Liver (tissue), 9 donors: ENCODE data around the gene GNPTG. TPM values are rescaled to one million over a fixed set of nuclear protein-coding genes. Genes with fewer than 3 reads are reported as not detected.

Experiments used
- DNase-seq: peaks from one replicate; pipeline ENCODE4 v3.0.0-alpha.2; 2017; ENCODE audit warnings: low spot score
- H3K27ac ChIP-seq, 2 donors: one replicate each; pipeline ENCODE4 v1.7.0; 2013; ENCODE audit warnings: inconsistent platforms in 2 of 2, low read length in 2 of 2, control low read depth in 1 of 2, low read depth in 1 of 2, mild to moderate bottlenecking in 1 of 2
- H3K27me3 ChIP-seq, 4 donors: one replicate each; pipeline versions ENCODE4 v1.6.1 to v1.7.0; 2013; ENCODE audit warnings: low read length in 3 of 4, inconsistent platforms in 1 of 4, mild to moderate bottlenecking in 1 of 4, moderate library complexity in 1 of 4; ENCODE audit not compliant: control insufficient read depth in 4 of 4, insufficient read depth in 4 of 4
- H3K36me3 ChIP-seq, 4 donors: one replicate each; pipeline versions ENCODE4 v1.6.1 to v1.7.0; 2013; ENCODE audit warnings: low read length in 3 of 4, mild to moderate bottlenecking in 3 of 4, low read depth in 1 of 4, moderate library complexity in 1 of 4; ENCODE audit not compliant: control insufficient read depth in 4 of 4, insufficient read depth in 3 of 4
- H3K4me1 ChIP-seq, 4 donors: one replicate each; pipeline versions ENCODE4 v1.6.1 to v1.7.0; 2013; ENCODE audit warnings: low read length in 3 of 4, mild to moderate bottlenecking in 3 of 4, moderate library complexity in 1 of 4; ENCODE audit not compliant: control insufficient read depth in 4 of 4, insufficient read depth in 4 of 4
- H3K4me3 ChIP-seq, 3 donors: one replicate each; pipeline versions ENCODE4 v1.6.1 to v1.7.0; 2013; ENCODE audit warnings: low read length in 3 of 3, control low read depth in 1 of 3, low read depth in 1 of 3, mild to moderate bottlenecking in 1 of 3
- H3K9ac ChIP-seq, 2 donors: one replicate each; pipeline ENCODE4 v1.7.0; 2013; ENCODE audit warnings: low read length in 2 of 2, mild to moderate bottlenecking in 2 of 2, moderate library complexity in 2 of 2, control low read depth in 1 of 2, low read depth in 1 of 2
- H3K9me3 ChIP-seq, 4 donors: one replicate each; pipeline versions ENCODE4 v1.6.1 to v1.7.0; 2013; ENCODE audit warnings: low read length in 3 of 4; ENCODE audit not compliant: control insufficient read depth in 4 of 4
- CTCF ChIP-seq: fragments of 150-350 bp; IDR thresholded peaks from 2 replicates; pipeline ENCODE4 v1.5.1; 2017; ENCODE audit warnings: improper control_type of control experiment, low read depth, low read length; ENCODE audit not compliant: missing input control
- EGR1 ChIP-seq, 2 donors: IDR thresholded peaks; 2 replicates each; pipeline ENCODE4 v1.6.1; 2016 to 2018; ENCODE audit warnings: antibody characterized with exemption in 2 of 2, low read depth in 2 of 2
- FOXA1 ChIP-seq: IDR thresholded peaks from 2 replicates; pipeline ENCODE4 v1.6.1; 2016; ENCODE audit warnings: antibody characterized with exemption
- FOXA2 ChIP-seq: IDR thresholded peaks from 2 replicates; pipeline ENCODE4 v1.6.1; 2016; ENCODE audit warnings: antibody characterized with exemption
- GABPA ChIP-seq, 2 donors: IDR thresholded peaks in 1 of 2; conservative IDR thresholded peaks in 1 of 2; 2 replicates each; pipeline ENCODE4 v1.6.1; 2016; ENCODE audit warnings: antibody characterized with exemption in 2 of 2, mild to moderate bottlenecking in 1 of 2, moderate library complexity in 1 of 2
- HNF4A ChIP-seq, 2 donors: conservative IDR thresholded peaks; 2 replicates each; pipeline ENCODE4 v1.6.1; 2016; ENCODE audit warnings: antibody characterized with exemption in 2 of 2, mild to moderate bottlenecking in 2 of 2
- HNF4G ChIP-seq: IDR thresholded peaks from 2 replicates; pipeline ENCODE4 v1.6.1; 2016; ENCODE audit warnings: antibody characterized with exemption
- JUND ChIP-seq, 2 donors: IDR thresholded peaks; 2 replicates each; pipeline ENCODE4 v1.6.1; 2016; ENCODE audit warnings: antibody characterized with exemption in 2 of 2
- NR2F2 ChIP-seq: IDR thresholded peaks from 2 replicates; pipeline ENCODE4 v1.6.1; 2016; ENCODE audit warnings: antibody characterized with exemption
- RAD21 ChIP-seq, 2 donors: IDR thresholded peaks; 2 replicates each; pipeline ENCODE4 v1.6.1; 2016; ENCODE audit warnings: antibody characterized with exemption in 2 of 2, mild to moderate bottlenecking in 2 of 2
- RXRA ChIP-seq, 2 donors: IDR thresholded peaks; 2 replicates each; pipeline ENCODE4 v1.6.1; 2017 to 2018; ENCODE audit warnings: antibody characterized with exemption in 2 of 2, mild to moderate bottlenecking in 1 of 2
- SP1 ChIP-seq: IDR thresholded peaks from 2 replicates; pipeline ENCODE4 v1.6.1; 2018; ENCODE audit warnings: antibody characterized with exemption, mild to moderate bottlenecking
- TAF1 ChIP-seq: conservative IDR thresholded peaks from 2 replicates; pipeline ENCODE4 v1.6.1; 2016; ENCODE audit warnings: antibody characterized with exemption, mild to moderate bottlenecking
- YY1 ChIP-seq: IDR thresholded peaks from 2 replicates; pipeline ENCODE4 v1.6.1; 2016; ENCODE audit warnings: antibody characterized with exemption, mild to moderate bottlenecking
- WGBS: extraction: QIAGEN DNeasy Blood & Tissue Kit; methylation state at CpG from one replicate; pipeline ENCODE4 v1.1.7; 2013; 5-methylcytosine and 5-hydroxymethylcytosine counted together
- polyA plus RNA-seq, 2 donors: library from polyadenylated mRNA; stranded (reverse) in 1 of 2; unstranded in 1 of 2; fragments of 200-250 nt in 1 of 2; fragments of >200 nt in 1 of 2; fragmentation: Nextera tagmentation in 1 of 2; extraction: Ambion mirVana in 1 of 2; gene quantifications; one replicate each; pipeline versions ENCODE4 v1.2.1 to v1.2.3, GENCODE V29; 2013 to 2015
- total RNA-seq, 2 donors: library from RNA; depleted of rRNA; stranded (reverse); fragments of >200 nt; gene quantifications; one replicate each; pipeline ENCODE4 v1.2.3, GENCODE V29; 2014
- TF ChIP-seq, protein P1 (sequence below): IDR thresholded peaks from 2 replicates; pipeline ENCODE4 v1.6.1; 2016; ENCODE audit warnings: antibody characterized with exemption
- TF ChIP-seq, protein P2 (sequence below): IDR thresholded peaks from 2 replicates; pipeline ENCODE4 v1.6.1; 2016; ENCODE audit warnings: antibody characterized with exemption
- TF ChIP-seq, protein P3 (sequence below): IDR thresholded peaks from 2 replicates; pipeline ENCODE4 v1.6.1; 2016; ENCODE audit warnings: antibody characterized with exemption
- TF ChIP-seq, protein P4 (sequence below): IDR thresholded peaks from 2 replicates; pipeline ENCODE4 v1.6.1; 2016; ENCODE audit warnings: antibody characterized with exemption, mild to moderate bottlenecking
- donor health status: healthy.
- donor health status: healthy.
- donor health status: healthy.
- donor health status: healthy.
- donor health status: healthy.

The GNPTG gene
- total and polyA plus RNA-seq, 4 donors: 24.4 to 79.6 (median 41.0) TPM

GRCh38 chr16:1393613-1394176 lies 42.0 kb downstream of the GNPTG start:
- Histone ChIP-seq H3K27ac (no peak overlapping the region), H3K27me3 (no peaks in the 10 kb centered on the region), H3K36me3 (peaks cover 13 to 51% (median 25%) of the 10 kb centered on the region in 4 donors), H3K9me3 (no peaks in the 10 kb centered on the region), H3K9ac (no peak overlapping the region), H3K4me3 (no peak overlapping the region), H3K4me1 (no peaks in the 10 kb centered on the region)
- WGBS: 97% methylated on average over 21 of the region's 21 CpGs
- TF ChIP-seq, protein P1, sequence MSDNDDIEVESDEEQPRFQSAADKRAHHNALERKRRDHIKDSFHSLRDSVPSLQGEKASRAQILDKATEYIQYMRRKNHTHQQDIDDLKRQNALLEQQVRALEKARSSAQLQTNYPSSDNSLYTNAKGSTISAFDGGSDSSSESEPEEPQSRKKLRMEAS: no peak
- TF ChIP-seq JUND (IDR thresholded peaks at IDR 0.05): no peak
- TF ChIP-seq, protein P2, sequence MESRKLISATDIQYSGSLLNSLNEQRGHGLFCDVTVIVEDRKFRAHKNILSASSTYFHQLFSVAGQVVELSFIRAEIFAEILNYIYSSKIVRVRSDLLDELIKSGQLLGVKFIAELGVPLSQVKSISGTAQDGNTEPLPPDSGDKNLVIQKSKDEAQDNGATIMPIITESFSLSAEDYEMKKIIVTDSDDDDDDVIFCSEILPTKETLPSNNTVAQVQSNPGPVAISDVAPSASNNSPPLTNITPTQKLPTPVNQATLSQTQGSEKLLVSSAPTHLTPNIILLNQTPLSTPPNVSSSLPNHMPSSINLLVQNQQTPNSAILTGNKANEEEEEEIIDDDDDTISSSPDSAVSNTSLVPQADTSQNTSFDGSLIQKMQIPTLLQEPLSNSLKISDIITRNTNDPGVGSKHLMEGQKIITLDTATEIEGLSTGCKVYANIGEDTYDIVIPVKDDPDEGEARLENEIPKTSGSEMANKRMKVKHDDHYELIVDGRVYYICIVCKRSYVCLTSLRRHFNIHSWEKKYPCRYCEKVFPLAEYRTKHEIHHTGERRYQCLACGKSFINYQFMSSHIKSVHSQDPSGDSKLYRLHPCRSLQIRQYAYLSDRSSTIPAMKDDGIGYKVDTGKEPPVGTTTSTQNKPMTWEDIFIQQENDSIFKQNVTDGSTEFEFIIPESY: no peak
- TF ChIP-seq GABPA (IDR thresholded peaks at IDR 0.05 in 1 of 2, conservative IDR thresholded peaks at IDR 0.05 in 1 of 2): no peak
- TF ChIP-seq RXRA (IDR thresholded peaks at IDR 0.05): no peak
- TF ChIP-seq, protein P3, sequence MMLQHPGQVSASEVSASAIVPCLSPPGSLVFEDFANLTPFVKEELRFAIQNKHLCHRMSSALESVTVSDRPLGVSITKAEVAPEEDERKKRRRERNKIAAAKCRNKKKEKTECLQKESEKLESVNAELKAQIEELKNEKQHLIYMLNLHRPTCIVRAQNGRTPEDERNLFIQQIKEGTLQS: no peak
- TF ChIP-seq FOXA1: no peak
- no peak for TF ChIP-seq NR2F2
- TF ChIP-seq FOXA2: no peak
- no peak for TF ChIP-seq TAF1
- TF ChIP-seq CTCF: no peak
- no peak for TF ChIP-seq HNF4G
- TF ChIP-seq EGR1 (IDR thresholded peaks at IDR 0.05; ENCODE audit: low read depth in 2 of 2): no peak
- TF ChIP-seq HNF4A (conservative IDR thresholded peaks at IDR 0.05): no peak
- no peak for TF ChIP-seq SP1
- TF ChIP-seq, protein P4, sequence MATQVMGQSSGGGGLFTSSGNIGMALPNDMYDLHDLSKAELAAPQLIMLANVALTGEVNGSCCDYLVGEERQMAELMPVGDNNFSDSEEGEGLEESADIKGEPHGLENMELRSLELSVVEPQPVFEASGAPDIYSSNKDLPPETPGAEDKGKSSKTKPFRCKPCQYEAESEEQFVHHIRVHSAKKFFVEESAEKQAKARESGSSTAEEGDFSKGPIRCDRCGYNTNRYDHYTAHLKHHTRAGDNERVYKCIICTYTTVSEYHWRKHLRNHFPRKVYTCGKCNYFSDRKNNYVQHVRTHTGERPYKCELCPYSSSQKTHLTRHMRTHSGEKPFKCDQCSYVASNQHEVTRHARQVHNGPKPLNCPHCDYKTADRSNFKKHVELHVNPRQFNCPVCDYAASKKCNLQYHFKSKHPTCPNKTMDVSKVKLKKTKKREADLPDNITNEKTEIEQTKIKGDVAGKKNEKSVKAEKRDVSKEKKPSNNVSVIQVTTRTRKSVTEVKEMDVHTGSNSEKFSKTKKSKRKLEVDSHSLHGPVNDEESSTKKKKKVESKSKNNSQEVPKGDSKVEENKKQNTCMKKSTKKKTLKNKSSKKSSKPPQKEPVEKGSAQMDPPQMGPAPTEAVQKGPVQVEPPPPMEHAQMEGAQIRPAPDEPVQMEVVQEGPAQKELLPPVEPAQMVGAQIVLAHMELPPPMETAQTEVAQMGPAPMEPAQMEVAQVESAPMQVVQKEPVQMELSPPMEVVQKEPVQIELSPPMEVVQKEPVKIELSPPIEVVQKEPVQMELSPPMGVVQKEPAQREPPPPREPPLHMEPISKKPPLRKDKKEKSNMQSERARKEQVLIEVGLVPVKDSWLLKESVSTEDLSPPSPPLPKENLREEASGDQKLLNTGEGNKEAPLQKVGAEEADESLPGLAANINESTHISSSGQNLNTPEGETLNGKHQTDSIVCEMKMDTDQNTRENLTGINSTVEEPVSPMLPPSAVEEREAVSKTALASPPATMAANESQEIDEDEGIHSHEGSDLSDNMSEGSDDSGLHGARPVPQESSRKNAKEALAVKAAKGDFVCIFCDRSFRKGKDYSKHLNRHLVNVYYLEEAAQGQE: no peak
- TF ChIP-seq RAD21 (IDR thresholded peaks at IDR 0.05): no peak
- TF ChIP-seq YY1: no peak
- DNase-seq: no peak
